ENCODE data around the gene SAP25. TPM values are rescaled to one million over a fixed set of nuclear protein-coding genes. Genes with fewer than 3 reads are reported as not detected.

SAP25 gene
- total and polyA plus RNA-seq, 2 experiments from 2014 or later = 1.8 TPM; not detected in 1

GRCh38 chr7:100571829-100572116 is 1.9 kb downstream of the SAP25 start:
- H3K36me3 ChIP-seq (replicated peaks; ENCODE audit: insufficient read depth, low read depth) = no peaks in the 10 kb centered on the region
- TF ChIP-seq EZH2 (IDR thresholded peaks at IDR 0.05; ENCODE audit: borderline replicate concordance) = no peak
- TF ChIP-seq, protein P1, sequence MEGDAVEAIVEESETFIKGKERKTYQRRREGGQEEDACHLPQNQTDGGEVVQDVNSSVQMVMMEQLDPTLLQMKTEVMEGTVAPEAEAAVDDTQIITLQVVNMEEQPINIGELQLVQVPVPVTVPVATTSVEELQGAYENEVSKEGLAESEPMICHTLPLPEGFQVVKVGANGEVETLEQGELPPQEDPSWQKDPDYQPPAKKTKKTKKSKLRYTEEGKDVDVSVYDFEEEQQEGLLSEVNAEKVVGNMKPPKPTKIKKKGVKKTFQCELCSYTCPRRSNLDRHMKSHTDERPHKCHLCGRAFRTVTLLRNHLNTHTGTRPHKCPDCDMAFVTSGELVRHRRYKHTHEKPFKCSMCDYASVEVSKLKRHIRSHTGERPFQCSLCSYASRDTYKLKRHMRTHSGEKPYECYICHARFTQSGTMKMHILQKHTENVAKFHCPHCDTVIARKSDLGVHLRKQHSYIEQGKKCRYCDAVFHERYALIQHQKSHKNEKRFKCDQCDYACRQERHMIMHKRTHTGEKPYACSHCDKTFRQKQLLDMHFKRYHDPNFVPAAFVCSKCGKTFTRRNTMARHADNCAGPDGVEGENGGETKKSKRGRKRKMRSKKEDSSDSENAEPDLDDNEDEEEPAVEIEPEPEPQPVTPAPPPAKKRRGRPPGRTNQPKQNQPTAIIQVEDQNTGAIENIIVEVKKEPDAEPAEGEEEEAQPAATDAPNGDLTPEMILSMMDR (IDR thresholded peaks at IDR 0.05; ENCODE audit: poor library complexity) = no peak
- TF ChIP-seq EZH2phosphoT487 (IDR thresholded peaks at IDR 0.05; ENCODE audit: low read depth, severe bottlenecking, unreplicated experiment) = no peak
- H3K27ac ChIP-seq = peak overlapping the region; percentile 77
- H3K27me3 ChIP-seq = no peaks in the 10 kb centered on the region
- H3K4me3 ChIP-seq = no peak overlapping the region
- H4K20me1 ChIP-seq (ENCODE audit: insufficient read depth, poor library complexity, severe bottlenecking) = no peaks in the 10 kb centered on the region
- 78% methylated on average over 2 of the region's 2 CpGs for WGBS (ENCODE audit: low lambda C conversion rate, missing lambda C conversion rate)
- peak; percentile 66 for DNase-seq (ENCODE audit: low spot score)
- H2AFZ ChIP-seq = no peak overlapping the region
- H3K9me3 ChIP-seq (ENCODE audit: low read depth) = no peaks in the 10 kb centered on the region
- H3K4me1 ChIP-seq (ENCODE audit: insufficient read depth) = peaks cover 41% of the 10 kb centered on the region
- peak overlapping the region; percentile 51 for H3K4me2 ChIP-seq
- H3K9me2 ChIP-seq (replicated peaks; ENCODE audit: insufficient read depth) = no peaks in the 10 kb centered on the region
- no peaks in the 10 kb centered on the region for H3K79me2 ChIP-seq

DNA sequence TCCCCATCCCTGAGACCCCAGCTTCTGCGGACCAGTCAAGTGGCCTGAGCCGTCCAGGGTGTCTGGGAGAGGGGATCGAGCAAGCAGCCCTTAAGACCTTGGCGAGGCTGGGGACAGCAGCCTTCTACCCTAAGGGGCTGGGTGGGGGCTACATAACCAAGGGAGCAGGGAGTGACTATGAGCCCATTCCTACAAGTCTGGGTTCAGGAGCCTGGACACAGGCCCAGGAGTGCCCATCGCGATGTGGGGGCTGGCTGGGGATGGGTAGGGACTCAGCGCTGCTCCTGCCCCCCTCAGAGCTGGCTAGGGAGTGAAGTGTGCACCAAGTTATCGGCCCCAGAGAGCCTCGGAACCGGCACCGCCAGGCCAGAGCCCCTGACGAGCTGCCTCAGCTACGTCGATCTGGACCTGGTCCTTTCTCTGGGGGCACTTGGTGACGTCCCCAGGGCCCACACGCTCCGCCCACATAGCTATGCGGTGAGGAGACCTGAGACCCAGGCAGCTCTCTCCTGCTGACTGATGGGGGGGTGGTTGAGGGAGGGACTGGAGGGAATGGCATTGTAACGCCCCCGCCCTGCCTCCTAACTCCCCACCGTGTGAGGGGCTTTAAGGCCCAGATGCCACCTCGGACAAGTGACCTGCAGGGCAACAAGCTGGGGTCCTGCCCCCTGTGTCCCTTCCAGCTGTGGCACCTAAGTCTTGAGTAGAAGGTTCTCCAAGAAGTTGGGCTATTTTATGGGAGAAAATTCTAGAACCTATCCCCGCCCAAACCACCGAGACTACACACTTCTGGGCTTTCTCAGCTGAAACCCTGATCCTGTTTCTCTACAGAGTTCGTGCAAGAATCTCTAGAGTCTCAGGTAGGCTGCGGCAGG is 2.5 kb downstream of the SAP25 start:
- no peaks in the 10 kb centered on the region for H3K9me2 ChIP-seq (replicated peaks; ENCODE audit: insufficient read depth)
- TF ChIP-seq, protein P1 (IDR thresholded peaks at IDR 0.05; ENCODE audit: poor library complexity) = no peak
- no peak for TF ChIP-seq EZH2phosphoT487 (IDR thresholded peaks at IDR 0.05; ENCODE audit: low read depth, severe bottlenecking, unreplicated experiment)
- TF ChIP-seq EZH2 (IDR thresholded peaks at IDR 0.05; ENCODE audit: borderline replicate concordance) = no peak
- H3K9me3 ChIP-seq (ENCODE audit: low read depth) = no peaks in the 10 kb centered on the region
- peaks cover 44% of the 10 kb centered on the region for H3K4me1 ChIP-seq (ENCODE audit: insufficient read depth)
- no peak overlapping the region for H3K4me3 ChIP-seq
- 59% methylated on average over 20 of the region's 26 CpGs for WGBS (ENCODE audit: low lambda C conversion rate, missing lambda C conversion rate)
- no peaks in the 10 kb centered on the region for H3K79me2 ChIP-seq
- peak; percentile 80 for DNase-seq (ENCODE audit: low spot score)
- H3K4me2 ChIP-seq = peak overlapping the region; percentile 51
- H4K20me1 ChIP-seq (ENCODE audit: insufficient read depth, poor library complexity, severe bottlenecking) = no peaks in the 10 kb centered on the region
- H3K27me3 ChIP-seq = no peaks in the 10 kb centered on the region
- H2AFZ ChIP-seq = no peak overlapping the region
- no peaks in the 10 kb centered on the region for H3K36me3 ChIP-seq (replicated peaks; ENCODE audit: insufficient read depth, low read depth)
- H3K27ac ChIP-seq = peak overlapping the region; percentile 77

GRCh38 chr7:100568896-100569844 is 4.5 kb downstream of the SAP25 start:
- H3K4me1 ChIP-seq (ENCODE audit: insufficient read depth) = peaks cover 44% of the 10 kb centered on the region

More at GRCh38 chr7:100568896-100569844, 4.5 kb downstream of the SAP25 start:
- no peaks in the 10 kb centered on the region for H3K9me3 ChIP-seq (ENCODE audit: low read depth)
- H3K27ac ChIP-seq = peak overlapping the region; percentile 70
- TF ChIP-seq, protein P1 (IDR thresholded peaks at IDR 0.05; ENCODE audit: poor library complexity) = peak; percentile 20
- TF ChIP-seq EZH2 (IDR thresholded peaks at IDR 0.05; ENCODE audit: borderline replicate concordance) = no peak
- H3K4me3 ChIP-seq = no peak overlapping the region
- H3K36me3 ChIP-seq (replicated peaks; ENCODE audit: insufficient read depth, low read depth) = no peaks in the 10 kb centered on the region
- DNase-seq (ENCODE audit: low spot score) = peak; percentile 80
- no peaks in the 10 kb centered on the region for H3K79me2 ChIP-seq
- H3K9me2 ChIP-seq (replicated peaks; ENCODE audit: insufficient read depth) = no peaks in the 10 kb centered on the region
- H3K4me2 ChIP-seq = peak overlapping the region; percentile 94
- H3K27me3 ChIP-seq = no peaks in the 10 kb centered on the region
- peak overlapping the region; percentile 54 for H2AFZ ChIP-seq
- no peaks in the 10 kb centered on the region for H4K20me1 ChIP-seq (ENCODE audit: insufficient read depth, poor library complexity, severe bottlenecking)
- 26% methylated on average over 33 of the region's 36 CpGs for WGBS (ENCODE audit: low lambda C conversion rate, missing lambda C conversion rate)
